HG02798 (cell line): ENCODE data around the gene GRM8.

Experiments used
- ATAC-seq: cut with Tn5 transposase; IDR thresholded peaks from one replicate; pipeline ENCODE4 v1.9.1; 2021; ENCODE audit warnings: mild to moderate bottlenecking; ENCODE audit not compliant: unreplicated experiment, poor library complexity

The GRM8 gene

DNA sequence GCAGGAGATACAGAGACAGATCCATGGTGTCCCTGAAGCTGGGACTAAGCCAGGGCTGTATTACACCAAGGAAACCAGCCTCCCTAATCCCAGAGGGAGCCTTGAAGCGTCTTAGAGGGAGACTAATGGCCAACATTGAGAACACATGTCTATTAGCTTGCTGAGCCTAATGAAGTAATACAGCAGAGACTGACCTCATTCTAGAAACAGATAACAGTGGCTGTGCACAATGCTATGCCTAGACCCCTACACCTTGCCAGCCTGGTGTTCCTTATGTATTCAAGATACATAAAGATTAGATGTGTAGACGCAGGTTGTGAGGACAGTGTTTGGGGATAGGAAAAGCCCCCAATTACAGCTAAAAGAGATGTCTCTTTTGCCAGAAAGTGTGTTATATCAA is 19.1 kb downstream of the GRM8 start:
- no peak for ATAC-seq

DNA sequence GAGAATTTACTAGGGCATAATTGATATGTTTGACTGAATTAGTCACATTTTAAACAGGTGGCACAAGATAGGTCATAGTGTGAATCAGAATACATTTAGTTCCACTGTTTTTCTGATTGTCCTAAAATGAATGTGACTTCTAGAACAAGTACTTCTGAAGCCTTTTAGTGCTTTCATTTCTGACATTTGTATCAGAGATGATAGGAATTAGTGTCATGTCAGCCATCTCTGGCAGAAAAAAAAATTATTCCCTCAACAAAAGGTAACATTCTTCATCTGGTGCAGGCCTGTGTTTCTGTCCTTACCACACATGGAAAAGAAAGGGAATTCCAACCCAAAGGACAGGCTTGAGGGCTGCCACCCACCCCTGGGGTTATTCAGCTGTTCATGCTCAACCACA is 21.3 kb downstream of the GRM8 start:
- ATAC-seq = no peak

GRCh38 chr7:127230192-127230925 is 22.4 kb downstream of the GRM8 start:
- ATAC-seq = no peak

- no peak for ATAC-seq
These were observed 25.9 kb downstream of the GRM8 start for GRCh38 chr7:127226685-127227374.

- no peak for ATAC-seq
These were observed 31.0 kb downstream of the GRM8 start for GRCh38 chr7:127221731-127222130.

- ATAC-seq = no peak
These were observed 37.6 kb downstream of the GRM8 start for GRCh38 chr7:127214956-127215718.

DNA sequence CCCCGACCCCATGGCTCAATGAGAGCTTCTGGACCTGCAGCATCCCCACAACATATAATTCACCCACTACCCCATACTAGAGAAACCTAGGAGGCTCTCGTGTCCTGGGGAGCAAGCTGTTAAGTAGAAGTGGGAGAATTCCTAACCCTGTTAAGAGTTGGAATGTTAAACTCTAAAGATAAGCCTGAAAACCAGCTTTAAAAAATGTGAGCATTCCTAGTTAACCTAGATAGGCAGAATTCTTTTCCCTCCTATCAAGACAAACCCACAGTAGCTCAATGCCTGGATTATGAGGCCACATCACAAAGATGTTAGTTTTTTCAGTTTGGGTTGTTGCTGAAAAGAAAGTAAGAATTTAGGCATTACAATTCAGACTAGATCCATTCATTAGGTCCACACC is 42.9 kb downstream of the GRM8 start:
- no peak for ATAC-seq

GRCh38 chr7:127208860-127209259 is 43.9 kb downstream of the GRM8 start:
- no peak for ATAC-seq

DNA sequence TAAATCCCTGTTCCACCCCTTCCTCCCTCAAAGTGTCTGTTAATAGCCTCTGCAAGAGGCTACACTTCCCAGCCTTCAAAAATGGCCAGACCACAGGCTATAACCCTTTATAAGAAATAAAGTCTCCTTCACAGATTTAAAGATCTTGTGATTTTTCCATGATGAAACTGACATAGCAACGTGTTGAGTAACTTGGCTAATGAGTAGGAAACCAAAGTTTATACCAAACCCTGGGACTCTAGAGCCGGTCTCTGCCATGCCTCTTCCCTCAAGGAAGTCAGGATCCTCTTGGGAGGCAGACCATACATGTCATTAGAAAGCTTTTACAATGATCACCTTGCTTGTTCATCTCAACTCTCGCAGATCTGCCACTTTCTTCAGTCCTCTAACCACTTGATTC is 44.4 kb downstream of the GRM8 start:
- no peak for ATAC-seq

DNA sequence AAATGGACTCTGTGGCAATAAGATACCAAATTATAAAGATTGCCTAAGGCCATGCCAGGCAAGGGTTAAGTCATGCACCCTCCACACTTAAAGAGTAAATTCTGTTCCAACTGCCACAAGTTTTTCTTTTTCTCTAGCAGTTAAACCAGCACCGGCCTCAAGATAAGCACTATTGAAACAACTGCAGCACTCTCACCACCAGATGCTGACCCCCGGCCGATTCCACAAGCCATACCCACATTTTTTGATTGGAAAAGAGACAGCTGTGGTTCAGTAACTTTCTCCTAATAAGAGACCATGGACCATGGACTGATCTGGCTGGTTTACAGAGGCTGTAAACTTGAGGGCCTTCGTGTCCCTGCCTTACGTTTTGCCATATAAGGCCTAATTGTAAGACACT is 44.9 kb downstream of the GRM8 start:
- no peak for ATAC-seq

DNA sequence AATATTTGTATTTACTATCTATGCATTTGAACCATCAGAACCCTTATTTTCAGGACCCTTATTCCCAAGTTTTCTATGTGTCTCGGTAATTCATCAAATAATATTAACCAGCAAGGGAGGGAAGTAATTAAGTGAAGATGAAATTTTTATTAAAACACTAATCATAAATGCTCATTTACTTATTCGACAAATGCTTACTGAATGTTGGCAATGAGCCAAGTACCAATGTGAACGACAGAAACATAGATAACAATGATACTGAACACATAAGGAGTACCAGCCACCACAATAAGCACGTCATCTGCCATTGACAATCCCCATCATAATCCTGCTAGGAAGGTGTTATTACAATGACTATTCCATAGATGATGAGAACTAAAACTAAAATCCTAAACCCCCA is 45.5 kb downstream of the GRM8 start:
- no peak for ATAC-seq

DNA sequence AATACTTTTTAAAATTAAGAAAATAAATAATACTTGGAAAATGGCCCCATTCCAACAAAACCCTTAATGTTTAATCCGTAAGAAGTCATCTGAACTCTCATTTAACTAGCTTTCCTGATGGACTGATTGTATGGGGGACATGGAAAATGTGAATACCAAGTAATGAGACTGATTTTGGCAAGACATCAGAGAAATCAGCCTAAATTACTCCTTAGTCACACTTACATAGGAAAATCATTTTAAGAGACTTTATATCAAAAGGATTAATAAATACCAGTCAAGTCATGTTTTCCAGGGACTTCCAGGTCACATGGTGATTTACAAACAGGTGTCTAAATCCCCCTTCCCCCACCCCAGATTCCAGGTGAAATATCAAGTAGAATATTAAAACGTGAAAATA is 58.2 kb downstream of the GRM8 start:
- no peak for ATAC-seq

- ATAC-seq = no peak
These were observed 62.9 kb downstream of the GRM8 start for GRCh38 chr7:127189886-127190285.

GRCh38 chr7:127189074-127189473 is 63.7 kb downstream of the GRM8 start:
- ATAC-seq = no peak

DNA sequence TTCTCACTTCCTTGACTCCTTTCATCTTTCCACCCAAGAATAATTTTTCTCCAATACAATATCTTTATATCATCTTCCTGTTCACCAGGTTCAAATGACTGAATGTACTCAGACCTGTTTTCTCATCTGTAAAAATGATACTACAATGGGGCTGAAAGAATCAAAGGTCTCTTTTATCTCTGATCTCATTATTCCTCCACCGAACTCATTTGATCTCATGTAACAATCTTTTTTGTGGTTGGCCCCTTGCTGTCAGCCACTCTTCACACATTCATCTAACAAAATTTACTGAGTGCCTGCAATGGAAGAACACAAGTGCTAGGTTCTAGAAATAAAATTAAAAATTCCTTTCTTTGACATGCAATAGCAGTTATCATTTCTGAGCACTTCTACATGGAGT is 65.0 kb downstream of the GRM8 start:
- no peak for ATAC-seq

DNA sequence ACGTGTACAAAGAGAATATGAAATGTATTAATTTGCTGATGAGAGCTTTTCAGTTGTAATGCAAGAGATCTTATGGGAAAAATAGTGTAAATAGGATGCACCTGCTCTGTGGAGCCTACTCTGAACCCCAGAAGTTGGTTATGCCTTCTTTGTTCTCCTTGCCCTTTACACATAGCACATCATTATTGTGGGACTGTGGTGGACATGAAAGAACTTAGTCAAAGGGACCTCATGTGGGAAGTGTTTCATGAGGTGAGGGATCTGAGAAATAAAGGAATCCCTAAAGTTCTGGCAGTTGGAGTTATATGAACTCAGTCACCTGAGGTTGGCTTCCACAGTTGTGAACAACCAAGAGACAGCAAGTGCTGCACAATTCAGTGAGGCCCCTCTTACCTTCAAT is 66.1 kb downstream of the GRM8 start:
- ATAC-seq = no peak

DNA sequence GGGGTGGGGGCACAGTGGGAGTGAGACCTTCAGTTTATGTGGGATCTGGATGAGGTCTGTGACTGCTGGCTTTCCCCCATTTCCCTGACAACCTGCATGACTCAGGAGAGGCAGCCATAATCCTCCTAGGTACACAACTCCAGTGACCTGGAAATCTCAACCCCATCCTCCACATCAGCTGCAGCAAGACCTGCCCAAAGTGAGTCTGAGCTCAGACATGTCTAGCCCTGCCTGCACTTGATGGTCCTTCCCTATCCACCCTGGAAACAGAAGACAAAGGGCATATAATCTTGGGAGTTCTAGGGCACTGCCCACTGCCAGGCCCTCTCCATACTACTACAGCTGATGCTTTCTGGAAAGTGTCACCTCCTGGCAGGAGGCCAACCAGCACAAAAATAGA is 75.6 kb downstream of the GRM8 start:
- no peak for ATAC-seq

DNA sequence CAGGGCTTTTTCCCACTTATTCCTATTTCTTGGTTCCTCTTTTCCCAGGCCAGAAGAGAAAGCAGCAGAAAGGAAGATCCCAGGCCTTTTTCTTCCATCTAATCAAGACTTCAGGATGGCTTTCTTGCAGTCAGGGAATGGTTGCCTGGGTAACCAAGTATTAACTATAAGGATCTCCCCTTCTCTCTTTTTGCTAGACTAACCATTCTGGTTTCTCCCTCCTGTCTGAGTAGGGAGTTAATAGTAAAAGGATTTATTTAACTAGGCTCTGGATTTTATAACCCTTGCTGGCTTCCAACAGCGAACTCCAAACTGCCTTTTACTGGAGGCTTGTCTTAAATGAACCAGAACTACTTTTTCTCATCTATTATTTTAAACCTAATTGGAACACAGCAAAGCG is 90.4 kb downstream of the GRM8 start:
- no peak for ATAC-seq

DNA sequence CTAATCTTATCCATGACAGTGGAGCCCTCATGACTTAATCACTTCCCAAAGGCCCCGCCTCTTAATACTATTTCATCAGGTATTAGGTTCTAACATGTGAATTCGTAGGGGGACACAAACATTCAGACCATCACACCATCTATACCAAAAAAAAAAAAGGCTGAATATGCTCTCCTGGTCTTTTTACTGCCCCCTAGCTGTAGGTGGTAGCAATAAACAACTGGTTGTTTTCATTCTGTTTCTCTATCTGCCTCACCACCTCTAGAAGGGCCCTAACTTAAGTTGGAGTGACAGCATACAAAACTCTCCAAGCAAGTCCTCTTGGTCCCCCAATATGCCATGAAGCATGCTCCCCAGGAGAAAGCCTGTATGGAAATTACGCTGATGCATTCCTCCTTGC is 94.1 kb downstream of the GRM8 start:
- ATAC-seq = peak; percentile 57

DNA sequence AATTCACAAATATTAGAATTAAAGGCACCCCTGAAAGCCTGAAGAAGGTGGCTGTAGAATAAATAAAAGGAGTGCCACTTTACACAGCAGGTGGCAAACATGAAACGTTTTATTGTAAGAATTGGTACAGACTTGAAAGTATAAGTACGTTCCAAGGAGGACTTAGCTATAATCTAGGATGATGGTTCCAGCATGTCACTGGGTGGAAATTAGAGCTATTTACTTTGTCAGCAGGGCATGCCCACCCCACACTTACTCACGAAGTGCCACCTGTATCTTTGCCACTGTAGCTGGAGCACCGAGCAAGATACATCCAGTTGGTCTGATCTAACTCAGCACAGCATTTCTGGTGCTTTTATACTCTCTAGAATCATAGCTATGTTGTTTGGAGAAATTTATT is 97.8 kb downstream of the GRM8 start:
- ATAC-seq = no peak

DNA sequence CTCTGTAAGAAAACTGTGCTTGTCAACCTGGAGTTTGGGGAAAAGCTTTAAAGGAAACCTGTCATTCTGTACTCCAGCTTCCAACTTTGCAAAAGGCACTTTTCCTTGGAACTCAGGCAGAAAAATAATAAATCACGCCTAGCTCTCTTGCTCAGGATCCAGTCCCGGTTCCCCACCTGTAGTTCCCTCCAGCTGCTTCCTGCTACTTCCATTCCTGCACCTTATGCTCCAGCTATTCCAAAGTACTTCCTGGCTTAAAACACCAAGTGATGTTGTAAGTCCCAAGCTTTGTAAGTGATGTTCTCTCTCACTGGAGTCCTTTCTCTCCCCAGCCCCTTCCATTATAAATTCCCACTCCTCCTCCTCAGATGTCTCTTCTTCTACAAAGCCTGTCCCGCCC is 98.6 kb downstream of the GRM8 start:
- ATAC-seq = no peak
